22Rv1 (cell line): Measurements from ENCODE around the gene RPTOR.

ENCODE experiments used
- CTCF ChIP-seq: fragments of 450-650 bp; IDR thresholded peaks from 2 replicates; pipeline ENCODE4 v1.5.1; 2017; ENCODE audit warnings: mild to moderate bottlenecking
- ZFX ChIP-seq: fragments of 450-650 bp; IDR thresholded peaks from 2 replicates; pipeline ENCODE4 v1.6.1; 2017; ENCODE audit warnings: antibody characterized with exemption, borderline replicate concordance

DNA sequence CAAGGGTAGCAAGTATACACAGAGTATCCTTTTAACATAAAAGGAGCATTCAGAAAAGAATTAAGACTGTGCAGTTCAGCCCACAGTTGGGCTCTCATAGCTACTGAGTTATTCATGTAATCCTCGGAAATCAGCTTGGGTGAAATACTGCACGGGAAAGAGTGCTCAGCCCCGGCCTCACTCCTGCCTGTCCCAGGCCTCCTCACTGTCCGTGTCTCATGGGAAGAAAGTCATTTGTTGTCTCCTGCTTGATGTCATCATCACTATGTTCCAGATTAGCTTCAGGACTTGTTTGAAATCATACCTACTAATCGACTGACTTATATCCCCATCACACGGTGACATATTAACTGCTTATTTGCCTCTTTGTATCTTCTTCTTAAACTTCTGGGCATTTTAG lies 223.8 kb downstream of the RPTOR start:
- TF ChIP-seq CTCF: no peak
- no peak for TF ChIP-seq ZFX
